Renal cortical epithelial cell (primary cell): Measurements from ENCODE around the gene OR2Y1. TPM values are rescaled to one million over a fixed set of nuclear protein-coding genes. Genes with fewer than 3 reads are reported as not detected.
A peak's percentile ranks its signal among the peaks of the same experiment; 100 is the strongest.
"Not testable (repeated sequence)": the region's sequence is repeated elsewhere in the genome, so short reads cannot be mapped to it uniquely, and the experiment has no call there.

Experiments
- DNase-seq: peaks from one replicate; pipeline ENCODE4 v3.0.0-alpha.2; 2011; ENCODE audit warnings: low read depth
- total RNA-seq: library from RNA; depleted of rRNA; stranded (reverse); fragments of >200 nt; gene quantifications from 2 replicates; pipeline ENCODE4 v1.2.3, GENCODE V29; 2014

OR2Y1 gene
- not detected in 2 replicates for total RNA-seq

DNA sequence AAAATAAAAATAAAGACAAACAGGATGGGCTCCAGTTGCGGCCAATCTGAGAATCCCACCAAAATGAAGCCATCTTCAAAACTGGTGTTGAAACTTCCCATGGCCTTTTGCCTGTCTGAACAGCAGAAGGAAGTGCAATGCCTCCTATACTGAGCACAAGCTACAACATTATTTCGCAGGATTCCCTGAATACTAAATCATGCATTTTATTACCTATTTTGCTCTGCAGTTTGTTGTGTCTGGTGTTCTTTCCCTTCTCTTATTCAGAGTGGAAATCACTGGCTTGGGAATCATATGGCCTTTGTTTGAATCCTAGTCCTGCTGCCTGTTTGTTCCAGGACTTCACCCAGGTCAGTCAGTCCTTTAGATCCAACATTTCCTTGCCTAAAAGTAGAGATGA, at the start of gene OR2Y1:
Gene OR2Y1, minus strand, starts transcription at position 101 of the 400 bp plus-strand sequence. Its CDS starts 0 bp downstream, at position 101.
- DNase-seq, result no peak

DNA sequence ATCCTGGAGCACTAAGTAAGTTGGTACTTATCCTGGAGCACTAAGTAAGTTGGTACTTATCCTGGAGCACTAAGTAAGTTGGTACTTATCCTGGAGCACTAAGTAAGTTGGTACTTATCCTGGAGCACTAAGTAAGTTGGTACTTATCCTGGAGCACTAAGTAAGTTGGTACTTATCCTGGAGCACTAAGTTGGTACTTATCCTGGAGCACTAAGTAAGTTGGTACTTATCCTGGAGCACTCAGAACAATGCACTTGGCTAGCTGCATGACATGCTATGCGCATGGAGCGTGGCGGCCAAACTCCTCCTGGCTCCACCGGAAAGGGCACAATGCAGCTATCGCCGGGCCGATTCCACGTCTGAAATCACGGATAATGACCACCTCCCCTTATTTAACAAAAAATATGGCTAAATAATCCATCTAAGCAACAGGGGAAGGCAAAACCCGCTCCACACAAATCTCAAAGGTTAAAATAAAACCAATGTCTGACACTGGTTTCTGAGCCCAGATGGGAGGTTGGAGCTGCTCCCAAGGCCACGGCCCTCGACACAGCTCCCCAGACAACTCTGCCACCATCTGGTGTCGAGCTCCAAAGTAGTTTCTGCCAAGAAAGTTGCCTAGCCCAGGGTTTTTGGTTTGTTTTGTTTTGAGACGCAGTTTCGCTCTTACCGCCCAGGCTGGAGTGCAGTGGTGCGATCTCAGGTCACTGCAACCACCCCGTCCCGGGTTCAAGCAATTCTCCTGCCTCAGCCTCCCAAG, 49.0 kb upstream of the OR2Y1 start:
- not testable (repeated sequence) for DNase-seq

- DNase-seq, result no peak
Observed at GRCh38 chr5:180787711-180788431, 48.0 kb upstream of the OR2Y1 start.

GRCh38 chr5:180786531-180787398, 46.9 kb upstream of the OR2Y1 start:
- DNase-seq, result no peak

- DNase-seq, result peak; percentile 45
Observed at GRCh38 chr5:180785794-180786221, 46.0 kb upstream of the OR2Y1 start.

DNA sequence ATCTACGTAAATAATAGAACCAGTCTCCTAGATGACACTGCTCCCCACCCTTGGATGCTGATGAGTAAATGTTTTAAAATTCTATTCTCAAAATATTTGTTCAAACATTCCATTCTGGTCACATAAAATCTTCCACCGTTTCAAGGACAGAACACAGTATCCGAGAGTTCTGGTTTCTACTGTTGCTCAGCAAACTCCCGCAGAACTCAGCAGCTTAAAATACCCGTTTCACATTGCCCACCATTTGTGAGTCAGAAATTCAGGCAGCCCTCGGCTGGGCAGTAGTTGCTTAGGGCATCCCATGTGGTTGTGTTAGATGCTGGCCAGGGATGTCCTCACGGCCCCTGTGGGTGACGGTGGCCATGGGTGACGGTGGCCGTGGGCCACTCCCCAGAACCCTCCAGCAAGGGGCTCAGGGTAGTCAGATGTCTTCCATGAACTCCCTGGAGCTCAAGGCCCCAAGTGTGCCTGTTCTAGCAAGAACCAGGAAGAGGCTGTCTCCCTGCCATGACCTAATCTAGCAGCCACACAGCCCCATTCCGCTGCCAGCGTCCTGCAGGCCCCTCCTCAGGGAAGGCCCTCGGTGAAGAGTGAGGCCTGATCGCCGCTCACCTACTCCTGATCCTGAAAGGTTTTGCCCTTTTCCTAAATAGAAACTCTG, 45.4 kb upstream of the OR2Y1 start:
- DNase-seq, result no peak

GRCh38 chr5:180784497-180785097, 44.7 kb upstream of the OR2Y1 start:
- DNase-seq, result peak; percentile 73

- no peak for DNase-seq
Observed at GRCh38 chr5:180783340-180784052, 43.6 kb upstream of the OR2Y1 start.

DNA sequence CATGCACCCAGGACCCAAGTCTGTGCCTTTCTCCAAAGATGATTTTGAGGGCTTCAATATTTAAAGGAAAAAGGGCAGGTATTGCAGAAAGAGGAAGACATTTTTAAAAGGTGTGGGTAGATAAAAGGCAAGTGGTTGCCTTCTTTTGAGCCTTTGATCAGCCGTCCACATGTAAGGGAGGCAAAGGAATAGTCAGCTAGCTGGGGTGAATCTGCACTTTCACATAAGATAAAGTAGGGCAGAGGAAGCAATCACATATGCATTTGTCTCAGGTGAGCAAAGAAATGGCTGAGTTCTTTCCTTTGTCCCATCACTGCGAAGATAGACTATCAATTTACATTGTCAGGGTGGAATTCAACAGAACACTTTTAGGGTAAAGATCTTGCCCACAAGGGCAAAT, 42.9 kb upstream of the OR2Y1 start:
- no peak for DNase-seq

DNA sequence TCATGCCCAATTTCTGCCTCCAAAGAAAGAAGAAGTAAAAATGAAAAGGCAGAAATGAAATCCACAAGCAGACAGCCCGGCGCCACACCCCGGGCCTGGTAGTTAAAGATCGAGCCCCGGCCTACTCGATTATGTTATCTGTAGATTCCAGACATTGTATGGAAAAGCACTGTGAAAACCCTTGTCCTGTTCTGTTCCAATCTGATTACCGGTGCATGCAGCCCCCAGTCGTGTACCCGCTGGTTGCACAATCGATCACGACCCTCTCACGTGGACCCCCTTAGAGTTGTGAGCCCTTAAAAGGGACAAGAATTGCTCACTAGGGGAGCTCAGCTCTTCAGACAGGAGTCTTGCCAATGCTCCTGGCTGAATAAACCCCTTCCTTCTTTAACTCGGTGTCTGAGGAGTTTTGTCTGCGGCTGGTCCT, 42.1 kb upstream of the OR2Y1 start:
- DNase-seq, result not testable (repeated sequence)

DNA sequence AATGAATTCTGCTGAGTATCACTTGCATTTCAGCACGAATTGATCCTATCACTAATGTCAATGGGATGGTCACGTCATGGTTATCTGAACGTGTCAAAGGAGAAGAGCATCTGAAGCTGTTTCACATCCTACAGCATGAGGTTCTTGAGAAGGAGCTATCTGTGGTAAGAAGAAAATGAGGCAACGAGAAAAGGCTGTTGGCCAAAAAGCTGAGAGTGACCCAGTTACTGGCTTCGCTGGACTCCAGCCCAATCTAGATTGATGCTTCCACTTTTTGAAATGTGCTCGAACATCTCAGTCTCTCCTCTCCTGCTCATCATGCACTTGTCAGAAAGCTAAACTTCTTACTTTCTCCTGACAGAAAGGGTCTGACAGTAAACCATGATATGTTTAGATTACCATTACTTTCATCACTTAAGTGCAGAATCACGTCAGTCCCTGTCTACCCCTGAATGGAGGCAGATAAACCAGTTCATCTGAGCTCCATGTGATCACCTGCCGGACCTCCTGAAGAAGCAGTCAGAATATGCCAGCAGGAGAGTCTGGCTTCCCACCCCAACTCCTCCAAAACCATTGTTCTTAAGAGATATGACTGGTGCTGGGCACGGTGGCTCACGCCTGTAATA, 40.2 kb upstream of the OR2Y1 start:
- DNase-seq, result no peak

DNA sequence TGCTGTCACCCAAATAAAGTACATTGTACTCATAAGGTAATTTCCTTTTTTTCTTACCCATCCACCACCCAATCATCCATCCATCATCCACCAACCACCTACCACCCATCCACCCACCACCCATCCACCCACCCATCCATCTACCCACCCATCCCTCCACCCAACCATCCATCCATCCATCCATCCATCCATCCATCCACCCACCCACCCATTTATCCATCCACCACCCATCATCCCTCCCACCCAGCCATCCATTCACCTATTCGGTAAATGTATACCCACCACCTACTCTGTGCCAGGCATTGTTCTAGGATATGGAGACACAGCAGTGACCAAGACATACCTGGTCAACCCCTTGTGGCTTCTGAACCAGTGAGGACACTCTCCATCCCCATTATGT, 37.6 kb upstream of the OR2Y1 start:
- no peak for DNase-seq

DNA sequence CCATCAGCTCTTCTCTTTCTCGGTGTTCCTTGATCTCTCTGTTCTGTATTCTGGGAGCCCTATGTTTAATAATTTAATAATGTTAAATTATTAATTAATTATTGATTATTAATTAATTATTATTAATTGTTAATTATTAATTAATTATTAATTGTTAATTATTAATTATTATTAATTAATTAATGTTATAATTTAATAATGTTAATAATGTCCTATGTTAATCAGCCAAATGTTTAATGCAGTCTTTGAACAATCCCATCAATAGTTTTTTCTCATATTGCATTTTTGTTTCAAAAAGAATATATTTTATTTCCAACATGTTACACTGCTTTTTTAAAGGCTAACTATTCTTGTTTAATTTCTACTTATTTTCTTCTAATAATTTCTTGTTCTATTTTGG, 36.5 kb upstream of the OR2Y1 start:
- DNase-seq, result no peak

GRCh38 chr5:180775624-180776023, 35.8 kb upstream of the OR2Y1 start:
- DNase-seq, result no peak

DNA sequence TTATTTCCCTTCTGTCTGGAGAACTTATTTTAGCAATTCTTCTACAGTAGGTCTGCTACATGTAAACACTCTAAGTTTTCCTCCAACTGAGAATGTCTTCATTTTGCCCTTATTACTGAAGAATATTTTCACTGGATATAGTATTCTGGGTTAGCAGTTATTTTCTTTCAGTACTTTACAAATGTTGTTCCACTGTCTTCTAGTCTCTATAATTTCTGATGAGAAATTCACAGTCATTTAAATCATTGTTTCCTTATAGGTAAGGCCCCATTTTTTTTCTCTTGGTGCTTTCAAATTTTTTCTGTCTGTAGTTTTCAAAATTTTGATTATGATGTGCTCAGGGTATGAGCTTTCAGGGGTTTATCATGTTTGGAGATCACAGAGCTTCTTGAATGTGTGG, 32.0 kb upstream of the OR2Y1 start:
- no peak for DNase-seq

DNA sequence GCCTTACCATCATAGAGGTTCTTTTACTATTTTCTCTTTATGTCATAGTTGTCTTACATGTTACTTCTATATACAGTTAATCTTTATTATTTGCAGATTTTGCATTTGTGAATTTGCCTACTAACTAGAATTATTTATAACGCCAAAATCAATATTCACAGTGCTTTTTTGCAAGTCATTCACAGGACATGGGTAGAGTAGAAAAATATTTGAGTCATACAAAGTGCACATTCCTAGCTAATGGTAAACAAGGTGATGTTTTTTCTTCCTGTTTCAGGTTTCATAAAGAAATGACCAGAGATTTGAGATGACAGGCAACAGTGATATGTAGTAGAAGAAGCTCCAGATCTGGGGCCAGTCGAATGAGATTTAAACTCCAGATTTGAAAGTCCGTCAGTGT, 30.0 kb upstream of the OR2Y1 start:
- DNase-seq, result no peak

DNA sequence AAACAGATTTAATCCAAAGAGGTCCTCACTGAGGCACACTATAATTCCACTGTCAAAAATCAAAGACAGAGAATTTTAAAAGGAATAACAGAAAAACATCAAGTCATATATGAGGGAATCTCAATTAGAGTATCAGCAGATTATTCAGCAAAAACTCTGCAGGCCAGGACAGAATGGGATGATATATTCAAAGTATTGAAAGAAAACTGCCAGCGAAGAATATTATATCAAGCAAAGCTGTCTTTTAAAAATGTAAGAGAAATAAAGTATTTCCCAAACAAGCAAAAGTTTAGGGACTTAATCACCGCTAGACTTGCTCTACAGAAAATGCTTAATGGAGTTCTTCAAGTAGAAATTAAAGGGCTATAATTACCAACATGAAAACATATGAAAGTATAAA, 15.7 kb upstream of the OR2Y1 start:
- DNase-seq, result no peak

GRCh38 chr5:180744253-180744652, 4.4 kb upstream of the OR2Y1 start:
- no peak for DNase-seq

DNA sequence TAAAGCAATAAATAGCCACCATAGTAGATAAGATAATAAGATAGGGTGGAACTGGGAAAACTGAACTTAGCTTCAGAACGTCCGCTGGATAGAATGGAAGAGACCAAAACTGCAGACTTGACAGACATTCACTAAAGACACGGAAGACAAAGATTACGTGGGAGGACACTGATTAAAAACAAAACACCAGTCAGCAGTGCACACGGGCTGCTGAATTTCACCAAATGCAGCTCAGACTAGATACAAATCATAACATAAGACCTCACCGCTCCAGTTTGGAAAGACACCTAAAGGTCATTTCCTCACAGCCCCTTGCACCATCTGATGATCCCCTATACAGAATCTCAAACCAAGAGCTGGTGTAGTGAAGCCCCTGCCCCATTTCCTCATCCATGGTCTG, 2.9 kb upstream of the OR2Y1 start:
- no peak for DNase-seq

DNA sequence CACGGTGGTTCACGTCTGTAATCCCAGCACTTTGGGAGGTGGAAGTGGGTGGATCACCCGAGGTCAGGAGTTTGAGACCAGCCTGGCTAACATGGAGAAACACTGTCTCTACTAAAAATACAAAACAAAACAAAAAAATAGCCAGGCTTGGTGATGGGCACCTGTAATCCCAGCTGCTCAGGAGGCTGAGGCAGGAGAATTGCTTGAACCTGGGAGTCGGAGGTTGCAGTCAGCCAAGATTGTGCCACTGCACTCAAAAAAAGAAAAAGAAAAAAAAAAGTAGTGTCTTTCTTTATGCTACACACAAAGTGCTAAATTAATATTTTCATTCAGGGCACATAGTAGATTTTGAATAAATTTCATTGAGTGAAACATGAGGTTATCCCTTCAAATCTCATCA, 1.1 kb upstream of the OR2Y1 start:
- not testable (repeated sequence) for DNase-seq
